PFSK-1 (cell line): ENCODE measurements around the gene TUBB6.

Experiments used
- POLR2AphosphoS5 ChIP-seq: IDR thresholded peaks from 2 replicates; pipeline ENCODE4 v1.6.1; 2012; ENCODE audit warnings: low read depth, mild to moderate bottlenecking, control low read depth, low read length, moderate library complexity
- TF ChIP-seq, protein P1 (sequence below), 2 experiments: IDR thresholded peaks; 2 replicates each; pipeline versions ENCODE4 v1.6.1 to v1.8.0; 2011 to 2012; ENCODE audit warnings: low read depth in 2 of 2, low read length in 2 of 2, control low read depth in 1 of 2, inconsistent platforms in 1 of 2, mild to moderate bottlenecking in 1 of 2, moderate library complexity in 1 of 2; ENCODE audit not compliant: insufficient read depth in 1 of 2

DNA sequence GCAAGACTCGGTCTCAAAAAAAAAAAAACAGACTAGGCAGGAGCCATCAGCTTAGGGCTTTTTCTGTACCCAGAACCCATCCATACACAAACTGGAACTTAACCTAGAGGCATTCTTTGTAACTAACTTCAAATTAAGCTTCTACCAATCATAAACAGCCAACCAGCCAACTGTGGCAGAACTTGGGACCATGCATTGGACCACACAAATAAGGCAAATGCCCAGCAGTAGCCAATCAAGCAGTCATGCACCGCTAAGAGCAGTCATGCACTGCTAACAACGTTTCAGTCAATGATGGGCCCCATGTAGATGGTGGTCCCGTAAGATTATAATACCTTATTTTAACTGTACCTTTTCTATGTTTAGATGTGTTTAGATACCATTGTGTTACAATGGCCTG lies 22.7 kb downstream of the TUBB6 start:
- TF ChIP-seq, protein P1, sequence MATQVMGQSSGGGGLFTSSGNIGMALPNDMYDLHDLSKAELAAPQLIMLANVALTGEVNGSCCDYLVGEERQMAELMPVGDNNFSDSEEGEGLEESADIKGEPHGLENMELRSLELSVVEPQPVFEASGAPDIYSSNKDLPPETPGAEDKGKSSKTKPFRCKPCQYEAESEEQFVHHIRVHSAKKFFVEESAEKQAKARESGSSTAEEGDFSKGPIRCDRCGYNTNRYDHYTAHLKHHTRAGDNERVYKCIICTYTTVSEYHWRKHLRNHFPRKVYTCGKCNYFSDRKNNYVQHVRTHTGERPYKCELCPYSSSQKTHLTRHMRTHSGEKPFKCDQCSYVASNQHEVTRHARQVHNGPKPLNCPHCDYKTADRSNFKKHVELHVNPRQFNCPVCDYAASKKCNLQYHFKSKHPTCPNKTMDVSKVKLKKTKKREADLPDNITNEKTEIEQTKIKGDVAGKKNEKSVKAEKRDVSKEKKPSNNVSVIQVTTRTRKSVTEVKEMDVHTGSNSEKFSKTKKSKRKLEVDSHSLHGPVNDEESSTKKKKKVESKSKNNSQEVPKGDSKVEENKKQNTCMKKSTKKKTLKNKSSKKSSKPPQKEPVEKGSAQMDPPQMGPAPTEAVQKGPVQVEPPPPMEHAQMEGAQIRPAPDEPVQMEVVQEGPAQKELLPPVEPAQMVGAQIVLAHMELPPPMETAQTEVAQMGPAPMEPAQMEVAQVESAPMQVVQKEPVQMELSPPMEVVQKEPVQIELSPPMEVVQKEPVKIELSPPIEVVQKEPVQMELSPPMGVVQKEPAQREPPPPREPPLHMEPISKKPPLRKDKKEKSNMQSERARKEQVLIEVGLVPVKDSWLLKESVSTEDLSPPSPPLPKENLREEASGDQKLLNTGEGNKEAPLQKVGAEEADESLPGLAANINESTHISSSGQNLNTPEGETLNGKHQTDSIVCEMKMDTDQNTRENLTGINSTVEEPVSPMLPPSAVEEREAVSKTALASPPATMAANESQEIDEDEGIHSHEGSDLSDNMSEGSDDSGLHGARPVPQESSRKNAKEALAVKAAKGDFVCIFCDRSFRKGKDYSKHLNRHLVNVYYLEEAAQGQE (IDR thresholded peaks at IDR 0.05; ENCODE audit: insufficient read depth in 1 of 2, low read depth in 2 of 2, low read length in 2 of 2), result no peak
- TF ChIP-seq POLR2AphosphoS5, result no peak
